ENCODE measurements around the gene TUBA1C. TPM values are rescaled to one million over a fixed set of nuclear protein-coding genes. Genes with fewer than 3 reads are reported as not detected.

The TUBA1C gene
- total RNA-seq, 1 donor from 2014 or later, result 402 TPM

DNA sequence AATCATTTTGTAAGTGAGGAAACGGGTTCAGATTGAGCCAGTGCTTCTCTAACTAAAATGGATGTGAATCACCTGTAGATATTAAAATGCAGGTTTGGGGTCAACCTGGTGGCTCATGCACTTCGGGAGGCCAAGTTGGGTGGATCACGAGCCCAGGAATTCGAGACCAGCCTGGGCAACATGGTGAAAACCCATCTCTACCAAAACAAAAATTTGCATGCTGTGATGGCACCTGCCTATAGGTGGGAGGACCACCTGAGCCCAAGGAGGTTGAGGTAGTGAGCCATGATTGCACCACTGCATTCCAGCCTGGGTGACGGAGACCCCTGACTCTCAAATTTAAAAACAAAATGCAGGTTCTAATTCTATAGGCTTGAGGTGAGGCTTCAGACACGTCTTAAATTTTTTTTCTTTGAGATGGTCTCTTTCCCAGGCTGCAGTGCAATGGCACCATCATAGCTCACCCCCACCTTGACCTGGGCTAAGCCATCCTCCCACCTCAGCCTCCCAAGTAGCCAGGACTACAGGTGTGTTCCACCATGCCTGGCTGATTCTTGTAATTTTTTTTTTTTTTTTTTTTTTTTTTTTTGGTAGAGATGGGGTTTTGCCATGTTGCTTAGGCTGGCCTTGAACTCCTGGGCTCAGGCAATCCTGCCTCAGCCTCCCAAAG lies 9.0 kb downstream of the TUBA1C start:
- TF ChIP-seq, protein P1, sequence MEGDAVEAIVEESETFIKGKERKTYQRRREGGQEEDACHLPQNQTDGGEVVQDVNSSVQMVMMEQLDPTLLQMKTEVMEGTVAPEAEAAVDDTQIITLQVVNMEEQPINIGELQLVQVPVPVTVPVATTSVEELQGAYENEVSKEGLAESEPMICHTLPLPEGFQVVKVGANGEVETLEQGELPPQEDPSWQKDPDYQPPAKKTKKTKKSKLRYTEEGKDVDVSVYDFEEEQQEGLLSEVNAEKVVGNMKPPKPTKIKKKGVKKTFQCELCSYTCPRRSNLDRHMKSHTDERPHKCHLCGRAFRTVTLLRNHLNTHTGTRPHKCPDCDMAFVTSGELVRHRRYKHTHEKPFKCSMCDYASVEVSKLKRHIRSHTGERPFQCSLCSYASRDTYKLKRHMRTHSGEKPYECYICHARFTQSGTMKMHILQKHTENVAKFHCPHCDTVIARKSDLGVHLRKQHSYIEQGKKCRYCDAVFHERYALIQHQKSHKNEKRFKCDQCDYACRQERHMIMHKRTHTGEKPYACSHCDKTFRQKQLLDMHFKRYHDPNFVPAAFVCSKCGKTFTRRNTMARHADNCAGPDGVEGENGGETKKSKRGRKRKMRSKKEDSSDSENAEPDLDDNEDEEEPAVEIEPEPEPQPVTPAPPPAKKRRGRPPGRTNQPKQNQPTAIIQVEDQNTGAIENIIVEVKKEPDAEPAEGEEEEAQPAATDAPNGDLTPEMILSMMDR (IDR thresholded peaks at IDR 0.05), result no peak
- no peak for TF ChIP-seq EZH2phosphoT487 (IDR thresholded peaks at IDR 0.05)
- no peak for TF ChIP-seq EZH2 (IDR thresholded peaks at IDR 0.05)
- H3K4me3 Mint-ChIP-seq, result no peak overlapping the region
- Histone ChIP-seq H3K36me3 (peaks cover 10% of the 10 kb centered on the region), H2AFZ (replicated peaks) (no peak overlapping the region), H4K20me1 (ENCODE audit: low read depth) (peaks cover 35% of the 10 kb centered on the region), H3K79me2 (ENCODE audit: low read depth) (peaks cover 16% of the 10 kb centered on the region), H3K27me3 (no peaks in the 10 kb centered on the region), H3K4me1 (peaks cover 4% of the 10 kb centered on the region), H3F3A (ENCODE audit: low read depth) (peaks cover 68% of the 10 kb centered on the region), H3K4me3 (no peak overlapping the region), H3K27ac (no peak overlapping the region), H3K4me2 (no peak overlapping the region), H3K9me3 (ENCODE audit: low read depth) (no peaks in the 10 kb centered on the region), H3K9ac (no peak overlapping the region)
- no peaks in the 10 kb centered on the region for H3K9me3 Mint-ChIP-seq
- DNase-seq (ENCODE audit: low spot score), result no peak
- peaks cover 22% of the 10 kb centered on the region for H3K36me3 Mint-ChIP-seq
- H3K27ac Mint-ChIP-seq, result no peak overlapping the region
- peaks cover 6% of the 10 kb centered on the region for H3K27me3 Mint-ChIP-seq (ENCODE audit: insufficient read depth, low read depth)
- H3K4me1 Mint-ChIP-seq, result peaks cover 23% of the 10 kb centered on the region

DNA sequence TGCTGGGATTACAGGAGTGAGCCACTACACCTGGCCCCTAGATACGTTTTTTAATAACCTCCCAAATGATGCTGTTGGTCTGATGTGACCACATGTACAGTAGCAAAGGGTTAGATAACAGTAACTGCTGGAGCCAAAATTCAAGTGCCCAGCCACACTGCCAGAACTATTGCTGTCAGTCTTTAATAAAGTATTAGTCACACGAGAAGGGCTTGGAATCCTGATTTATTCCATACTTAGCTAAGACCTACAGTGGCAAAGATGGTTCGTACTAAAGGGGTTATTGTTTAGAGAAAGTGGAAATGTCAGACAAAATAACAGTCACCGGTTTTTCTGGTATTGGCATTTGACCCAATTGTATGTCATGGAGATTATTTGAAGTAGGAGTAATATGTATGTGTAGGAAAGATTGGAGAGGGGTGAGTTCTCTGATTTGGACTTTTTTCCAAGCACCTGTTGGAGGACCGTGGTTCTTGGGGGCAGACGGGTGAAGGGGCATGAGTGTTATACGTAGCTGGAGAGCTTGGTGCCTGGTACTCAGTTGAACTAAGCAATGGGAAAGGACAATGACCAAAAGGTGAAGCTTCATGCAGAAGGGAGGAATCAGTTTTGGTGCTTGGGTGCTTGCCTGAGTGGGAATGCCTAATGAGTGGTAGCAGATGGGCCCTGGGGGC lies 9.7 kb downstream of the TUBA1C start:
- Histone ChIP-seq H3K9ac (no peak overlapping the region), H3K9me3 (ENCODE audit: low read depth) (no peaks in the 10 kb centered on the region), H3K79me2 (ENCODE audit: low read depth) (peaks cover 10% of the 10 kb centered on the region), H3F3A (ENCODE audit: low read depth) (peaks cover 64% of the 10 kb centered on the region), H3K4me3 (no peak overlapping the region), H3K27ac (no peak overlapping the region), H3K4me2 (no peak overlapping the region), H2AFZ (replicated peaks) (no peak overlapping the region), H4K20me1 (ENCODE audit: low read depth) (peaks cover 30% of the 10 kb centered on the region), H3K36me3 (peaks cover 10% of the 10 kb centered on the region), H3K27me3 (no peaks in the 10 kb centered on the region), H3K4me1 (no peaks in the 10 kb centered on the region)
- Mint-ChIP-seq H3K27me3 (ENCODE audit: insufficient read depth, low read depth) (peaks cover 7% of the 10 kb centered on the region), H3K36me3 (peaks cover 17% of the 10 kb centered on the region), H3K27ac (no peak overlapping the region), H3K4me1 (peaks cover 22% of the 10 kb centered on the region), H3K4me3 (no peak overlapping the region), H3K9me3 (no peaks in the 10 kb centered on the region)
- no peak for DNase-seq (ENCODE audit: low spot score)
- TF ChIP-seq EZH2 (IDR thresholded peaks at IDR 0.05), result no peak
- no peak for TF ChIP-seq EZH2phosphoT487 (IDR thresholded peaks at IDR 0.05)
- TF ChIP-seq, protein P1 (IDR thresholded peaks at IDR 0.05), result no peak

DNA sequence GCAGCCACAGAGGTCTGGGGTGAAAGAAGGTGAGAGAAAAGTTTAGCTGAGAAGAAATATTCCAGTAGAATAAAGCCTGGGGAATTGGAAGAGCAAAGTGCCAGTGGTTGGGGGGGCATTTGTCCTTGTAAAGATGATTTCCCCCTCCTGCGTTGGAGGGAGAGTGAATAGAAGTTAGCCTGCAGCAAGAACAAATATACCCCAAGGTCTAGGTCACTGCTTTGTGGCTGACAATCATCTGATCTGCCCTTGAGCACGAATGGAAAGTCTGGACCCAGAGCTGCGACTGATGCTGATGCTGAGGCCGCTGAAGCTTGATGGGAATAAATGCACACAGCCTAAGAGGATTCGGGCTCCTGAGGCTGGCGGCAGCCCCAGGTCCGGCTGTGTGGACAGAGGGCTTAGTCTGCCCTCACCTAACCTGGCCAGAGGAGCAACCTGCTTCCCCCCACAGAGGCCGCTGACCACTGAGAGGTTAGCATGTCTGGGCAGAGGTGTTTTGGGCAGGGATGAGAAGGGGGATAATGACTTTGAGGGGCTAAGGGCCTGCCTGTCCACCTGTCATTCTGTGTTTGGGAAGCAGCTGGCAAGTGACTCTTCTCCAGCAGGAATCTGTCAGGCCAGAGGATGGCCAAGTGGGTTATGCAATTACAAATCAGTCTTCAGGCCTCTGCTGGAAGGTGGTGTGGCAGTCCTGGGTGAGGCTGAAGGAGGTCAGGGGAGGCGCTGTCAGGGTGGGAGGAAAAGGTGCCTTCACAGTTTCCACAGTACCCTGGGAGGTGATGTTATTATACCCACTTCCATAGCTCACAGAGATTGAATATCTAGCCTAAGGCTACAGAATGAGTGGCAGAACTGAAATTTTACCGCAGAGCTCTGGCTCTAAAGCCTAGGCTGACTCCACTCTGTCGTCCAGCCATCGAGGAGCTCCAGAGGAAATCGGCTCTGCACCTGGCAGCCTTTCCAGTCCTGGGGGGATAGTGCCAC lies 11.7 kb downstream of the TUBA1C start:
- H3K4me3 Mint-ChIP-seq, result no peak overlapping the region
- H3K27ac Mint-ChIP-seq, result no peak overlapping the region

More for the DNA sequence above, 11.7 kb downstream of the TUBA1C start:
- H3K36me3 ChIP-seq, result no peaks in the 10 kb centered on the region
- H3K27ac ChIP-seq, result no peak overlapping the region
- peaks cover 9% of the 10 kb centered on the region for H3K4me1 ChIP-seq
- peaks cover 6% of the 10 kb centered on the region for H3K36me3 Mint-ChIP-seq
- peaks cover 15% of the 10 kb centered on the region for H4K20me1 ChIP-seq (ENCODE audit: low read depth)
- peaks cover 53% of the 10 kb centered on the region for H3F3A ChIP-seq (ENCODE audit: low read depth)
- H3K79me2 ChIP-seq (ENCODE audit: low read depth), result no peaks in the 10 kb centered on the region
- DNase-seq (ENCODE audit: low spot score), result no peak
- no peak overlapping the region for H2AFZ ChIP-seq (replicated peaks)
- H3K9me3 ChIP-seq (ENCODE audit: low read depth), result no peaks in the 10 kb centered on the region
- TF ChIP-seq EZH2phosphoT487 (IDR thresholded peaks at IDR 0.05), result no peak
- peaks cover 10% of the 10 kb centered on the region for H3K27me3 Mint-ChIP-seq (ENCODE audit: insufficient read depth, low read depth)
- H3K4me2 ChIP-seq, result no peak overlapping the region
- H3K9me3 Mint-ChIP-seq, result no peaks in the 10 kb centered on the region
- peaks cover 34% of the 10 kb centered on the region for H3K4me1 Mint-ChIP-seq
- H3K9ac ChIP-seq, result no peak overlapping the region
- H3K4me3 ChIP-seq, result no peak overlapping the region
- H3K27me3 ChIP-seq, result no peaks in the 10 kb centered on the region

Data from neural progenitor cell (in vitro differentiated cells).